Measurements from ENCODE around the gene RELT. TPM values are rescaled to one million over a fixed set of nuclear protein-coding genes. Genes with fewer than 3 reads are reported as not detected.
"Not testable (repeated sequence)": the region's sequence is repeated elsewhere in the genome, so short reads cannot be mapped to it uniquely, and the experiment has no call there.

RELT gene
- total RNA-seq, 2 experiments from 2014 or later, result 22.0 to 24.6 TPM

GRCh38 chr11:73423506-73423905 is 47.3 kb downstream of the RELT start:
- Mint-ChIP-seq H3K27ac (no peak overlapping the region), H3K4me1 (no peaks in the 10 kb centered on the region), H3K27me3 (no peaks in the 10 kb centered on the region), H3K4me3 (no peak overlapping the region), H3K9me3 (no peaks in the 10 kb centered on the region), H3K36me3 (ENCODE audit: low read depth) (peaks cover 5% of the 10 kb centered on the region)
- ChIA-PET CTCF (interaction anchor here (0.6 to 1.9 kb wide), 2 partner anchors 12 to 371 kb away, joined by 4 to 5 read pairs; no protein-coding TSS in a partner anchor), POLR2A (interaction anchor here (0.6 kb wide), 2 partner anchors 38 to 236 kb away, joined by 3 to 4 read pairs; no protein-coding TSS in a partner anchor)
- no peak for DNase-seq

DNA sequence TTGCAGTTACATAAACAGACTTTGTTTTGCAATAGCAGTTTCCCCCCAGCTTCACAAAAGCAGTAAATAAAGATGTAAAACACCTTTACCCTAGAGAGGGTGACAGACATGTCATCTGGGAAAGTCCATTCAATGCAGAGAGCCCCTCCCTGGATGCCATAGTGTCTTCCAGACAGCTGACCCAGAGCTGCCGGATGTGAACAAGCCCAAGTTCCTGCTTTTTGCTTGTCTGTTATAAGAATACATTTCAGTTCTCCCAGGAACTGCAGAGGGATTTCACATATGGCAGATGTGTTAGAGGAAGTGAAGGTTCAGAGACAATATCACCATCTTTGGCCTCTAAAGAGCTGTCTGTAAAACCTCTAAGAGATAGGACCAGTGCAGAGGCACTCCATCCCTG is 48.9 kb downstream of the RELT start:
- Mint-ChIP-seq H3K27me3 (no peaks in the 10 kb centered on the region), H3K27ac (no peak overlapping the region), H3K4me1 (no peaks in the 10 kb centered on the region), H3K36me3 (ENCODE audit: low read depth) (peaks cover 2% of the 10 kb centered on the region), H3K9me3 (no peaks in the 10 kb centered on the region), H3K4me3 (no peak overlapping the region)
- POLR2A ChIA-PET, result no interaction called here
- no peak for DNase-seq
- CTCF ChIA-PET, result interaction anchor here (0.7 kb wide), 1 partner anchor 74 kb away, joined by 3 read pairs; no protein-coding TSS in a partner anchor

DNA sequence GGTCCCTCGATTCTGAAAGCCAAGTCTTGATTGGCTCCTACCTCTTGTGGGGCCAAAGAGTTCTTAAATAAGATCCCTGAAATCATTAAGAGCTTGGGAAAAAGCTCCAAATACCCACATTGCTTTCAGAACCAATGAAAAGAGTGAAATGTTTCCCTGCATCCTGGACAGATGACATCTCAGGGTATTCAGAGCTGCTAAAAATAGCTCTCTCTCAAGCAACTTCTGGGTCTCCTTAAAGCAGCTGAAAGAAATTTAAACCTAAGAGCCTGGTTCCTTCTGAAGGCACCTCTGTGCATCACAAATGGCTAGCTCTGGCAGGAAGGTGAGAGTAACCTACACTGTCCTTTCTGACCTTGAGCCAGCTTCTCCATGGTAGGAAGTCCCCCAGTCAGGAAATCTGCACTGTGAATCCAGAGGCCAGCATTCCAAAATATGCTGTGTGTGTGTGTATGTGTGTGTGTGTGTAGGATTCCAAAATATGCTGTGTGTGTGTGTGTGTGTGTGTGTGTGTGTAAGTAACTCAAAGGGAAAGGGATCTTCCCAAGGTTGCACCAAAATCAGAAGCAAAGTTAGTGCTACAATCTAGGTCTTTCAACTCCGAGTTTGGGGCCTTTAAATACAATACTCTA is 50.1 kb downstream of the RELT start:
- no peak for DNase-seq
- Mint-ChIP-seq H3K9me3 (no peaks in the 10 kb centered on the region), H3K4me1 (no peaks in the 10 kb centered on the region), H3K4me3 (no peak overlapping the region), H3K27me3 (no peaks in the 10 kb centered on the region), H3K27ac (no peak overlapping the region), H3K36me3 (ENCODE audit: low read depth) (peaks cover 2% of the 10 kb centered on the region)
- POLR2A ChIA-PET, result no interaction called here
- CTCF ChIA-PET, result interaction anchor here (0.6 to 1.4 kb wide), 2 partner anchors 9 to 288 kb away, joined by 3 to 4 read pairs; no protein-coding TSS in a partner anchor

- Mint-ChIP-seq H3K36me3 (ENCODE audit: low read depth) (peaks cover 2% of the 10 kb centered on the region), H3K27ac (no peak overlapping the region), H3K4me3 (no peak overlapping the region), H3K9me3 (no peaks in the 10 kb centered on the region), H3K4me1 (no peaks in the 10 kb centered on the region), H3K27me3 (no peaks in the 10 kb centered on the region)
- CTCF ChIA-PET, result interaction anchor here (1.2 kb wide), 1 partner anchor 37 kb away, joined by 3 read pairs; no protein-coding TSS in a partner anchor
- no peak for DNase-seq
- POLR2A ChIA-PET, result no interaction called here
These were observed 52.0 kb downstream of the RELT start for GRCh38 chr11:73428227-73428626.

DNA sequence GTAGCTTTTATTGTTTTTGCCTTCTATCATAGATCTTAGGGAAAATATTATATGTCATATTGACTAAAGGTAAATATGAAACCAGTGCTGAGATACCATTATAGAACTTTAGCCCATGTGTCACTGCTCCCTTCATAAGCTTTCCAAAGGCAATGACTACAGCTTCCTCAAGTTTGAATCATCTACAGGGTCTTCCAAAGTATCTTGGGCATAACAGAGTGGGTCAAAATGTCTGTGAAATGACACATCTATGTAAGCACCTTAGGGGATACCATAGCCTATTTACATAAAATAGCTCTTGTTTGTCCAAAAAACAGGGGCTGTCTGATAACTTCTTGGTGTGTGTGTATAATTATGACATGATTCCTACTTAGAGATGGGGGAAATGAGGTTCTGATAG is 52.5 kb downstream of the RELT start:
- ChIA-PET POLR2A (no interaction called here), CTCF (interaction anchor here (1.0 kb wide), 1 partner anchor 10 kb away, joined by 7 read pairs; no protein-coding TSS in a partner anchor)
- Mint-ChIP-seq H3K27ac (no peak overlapping the region), H3K4me3 (no peak overlapping the region), H3K9me3 (no peaks in the 10 kb centered on the region), H3K27me3 (no peaks in the 10 kb centered on the region), H3K4me1 (no peaks in the 10 kb centered on the region), H3K36me3 (ENCODE audit: low read depth) (peaks cover 2% of the 10 kb centered on the region)
- DNase-seq, result no peak

DNA sequence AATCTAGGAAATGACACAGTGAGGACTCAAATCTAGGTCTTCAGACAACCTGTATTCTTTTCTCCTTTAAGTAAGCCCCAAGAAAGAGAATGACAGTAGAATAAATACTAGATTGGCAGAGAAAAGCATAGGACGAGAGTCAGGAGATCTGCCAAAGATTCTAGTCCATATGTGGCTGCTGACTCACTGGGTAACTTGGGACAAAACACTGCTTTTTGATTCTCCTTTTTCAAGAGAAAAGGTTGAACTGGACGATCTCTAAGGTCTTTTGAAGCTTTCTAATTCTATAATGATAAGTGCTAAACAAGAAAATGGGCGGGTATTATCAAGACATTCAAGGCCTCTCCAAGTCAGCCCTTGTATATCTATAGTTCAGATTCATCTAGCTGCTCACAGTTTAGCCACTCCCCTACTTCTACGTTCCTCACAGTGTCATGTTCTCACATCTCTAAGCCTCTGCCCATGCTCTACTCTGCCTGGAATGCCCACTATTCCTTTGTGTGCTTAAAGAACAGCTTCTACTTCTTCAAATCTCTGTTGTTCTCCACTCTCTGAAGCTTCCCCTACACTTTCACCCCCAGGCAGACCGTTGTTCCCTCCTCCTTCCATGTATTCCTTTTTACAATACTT is 53.0 kb downstream of the RELT start:
- ChIA-PET POLR2A (no interaction called here), CTCF (interaction anchor here (0.9 to 1.0 kb wide), 2 partner anchors 10 to 88 kb away, joined by 3 to 7 read pairs; no protein-coding TSS in a partner anchor)
- Mint-ChIP-seq H3K27ac (no peak overlapping the region), H3K4me1 (no peaks in the 10 kb centered on the region), H3K27me3 (no peaks in the 10 kb centered on the region), H3K36me3 (ENCODE audit: low read depth) (peaks cover 2% of the 10 kb centered on the region), H3K9me3 (no peaks in the 10 kb centered on the region), H3K4me3 (no peak overlapping the region)
- DNase-seq, result no peak

DNA sequence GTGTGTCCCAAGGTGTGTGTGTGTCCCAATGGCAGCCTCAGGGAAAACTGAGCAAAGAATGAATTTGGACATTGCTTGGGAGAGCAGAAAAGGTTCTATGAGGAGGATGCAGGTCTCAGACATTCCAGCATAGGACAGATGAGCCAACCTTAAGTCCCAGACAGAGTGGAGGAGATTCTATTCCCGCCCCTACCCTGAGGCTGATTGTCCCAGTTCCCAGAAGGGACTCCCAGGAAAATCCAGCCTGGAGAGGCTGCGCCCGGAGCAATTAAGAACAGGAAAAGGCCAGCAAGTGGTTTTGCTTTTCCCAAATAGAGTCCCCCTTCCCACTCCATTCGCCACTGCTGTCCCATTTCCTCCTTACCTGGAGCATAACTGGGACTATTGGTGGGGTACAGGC is 54.1 kb downstream of the RELT start:
- no peaks in the 10 kb centered on the region for H3K27me3 Mint-ChIP-seq
- ChIA-PET CTCF (interaction anchor here (0.9 kb wide), 1 partner anchor 89 kb away, joined by 3 read pairs; no protein-coding TSS in a partner anchor), POLR2A (no interaction called here)
- peaks cover 2% of the 10 kb centered on the region for H3K36me3 Mint-ChIP-seq (ENCODE audit: low read depth)
- no peak for DNase-seq
- H3K4me1 Mint-ChIP-seq, result no peaks in the 10 kb centered on the region
- no peak overlapping the region for H3K27ac Mint-ChIP-seq
- H3K4me3 Mint-ChIP-seq, result no peak overlapping the region
- H3K9me3 Mint-ChIP-seq, result no peaks in the 10 kb centered on the region

GRCh38 chr11:73431396-73431795 is 55.2 kb downstream of the RELT start:
- ChIA-PET POLR2A (no interaction called here), CTCF (interaction anchor here (1.0 kb wide), 1 partner anchor 19 kb away, joined by 3 read pairs; no protein-coding TSS in a partner anchor)
- Mint-ChIP-seq H3K9me3 (no peaks in the 10 kb centered on the region), H3K27me3 (no peaks in the 10 kb centered on the region), H3K36me3 (ENCODE audit: low read depth) (peaks cover 2% of the 10 kb centered on the region), H3K4me1 (no peaks in the 10 kb centered on the region), H3K27ac (no peak overlapping the region), H3K4me3 (no peak overlapping the region)
- DNase-seq, result no peak

DNA sequence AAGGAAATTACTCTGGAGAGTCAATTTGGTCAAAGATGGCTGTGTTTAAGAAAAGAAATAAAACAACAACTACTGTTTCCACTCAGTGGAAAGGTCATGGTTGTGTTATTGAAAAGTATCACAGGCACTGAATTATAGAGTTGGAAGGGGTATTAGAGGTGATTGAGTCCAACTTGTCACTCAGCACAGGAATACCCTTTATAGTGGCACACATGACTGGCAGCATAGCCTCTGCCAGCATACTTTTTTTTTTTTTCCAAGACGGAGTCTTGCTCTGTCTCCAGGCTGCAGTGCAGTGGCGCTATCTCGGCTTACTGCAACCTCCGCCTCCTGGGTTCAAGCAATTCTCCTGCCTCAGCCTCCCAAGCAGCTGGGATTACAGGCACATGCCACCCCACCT is 60.7 kb downstream of the RELT start:
- H3K27me3 Mint-ChIP-seq; H3K36me3 Mint-ChIP-seq (ENCODE audit: low read depth); DNase-seq; H3K4me3 Mint-ChIP-seq; H3K9me3 Mint-ChIP-seq; CTCF ChIA-PET; POLR2A ChIA-PET; H3K27ac Mint-ChIP-seq; H3K4me1 Mint-ChIP-seq: not testable (repeated sequence)

DNA sequence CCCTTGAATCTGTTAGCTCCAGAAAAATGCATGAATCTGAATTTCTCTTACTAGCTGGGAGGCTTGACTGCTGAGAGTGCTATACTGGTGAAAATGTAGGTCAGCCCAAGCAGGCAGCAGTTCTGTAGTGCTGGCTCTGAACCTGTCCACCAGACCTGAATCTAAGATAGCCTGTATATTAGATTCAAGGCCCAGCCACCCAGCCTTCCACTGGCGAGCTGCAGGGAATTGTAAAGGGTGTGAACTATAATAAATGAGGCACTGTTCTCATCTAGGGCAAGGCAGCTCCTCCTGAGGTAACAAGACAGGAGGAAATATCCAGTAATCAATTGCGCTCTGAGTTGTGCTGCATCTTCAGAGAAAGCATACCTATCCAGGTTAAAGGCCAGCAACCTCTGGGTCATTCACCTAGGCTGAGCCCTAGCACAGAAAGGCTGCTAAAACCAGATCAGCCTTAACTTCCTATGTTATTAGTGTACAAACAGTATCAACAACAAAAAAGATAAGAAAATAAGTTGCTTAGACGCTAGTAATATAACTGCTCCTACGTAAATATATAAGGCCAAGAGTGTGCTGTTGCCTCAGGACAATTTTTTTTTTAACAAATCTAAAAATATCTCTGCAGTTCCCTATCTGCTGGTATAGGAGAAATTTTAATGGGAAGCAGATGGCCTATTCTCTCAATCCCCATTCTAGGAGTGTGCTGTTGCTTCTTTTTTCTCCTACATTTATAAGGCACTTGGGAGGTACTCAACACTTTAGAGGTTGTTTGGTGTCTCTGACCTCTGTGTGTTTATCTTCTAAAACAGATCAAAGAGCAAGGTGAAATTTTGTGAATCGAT is 63.0 kb downstream of the RELT start:
- H3K4me3 Mint-ChIP-seq, result no peak overlapping the region
- H3K27me3 Mint-ChIP-seq, result no peaks in the 10 kb centered on the region
- H3K4me1 Mint-ChIP-seq, result no peaks in the 10 kb centered on the region
- no peak overlapping the region for H3K27ac Mint-ChIP-seq
- H3K9me3 Mint-ChIP-seq, result no peaks in the 10 kb centered on the region
- H3K36me3 Mint-ChIP-seq (ENCODE audit: low read depth), result no peaks in the 10 kb centered on the region
- no peak for DNase-seq
- POLR2A ChIA-PET, result no interaction called here
- CTCF ChIA-PET, result interaction anchor here (0.7 to 1.0 kb wide), 3 partner anchors 10 to 1236 kb away, joined by 3 to 7 read pairs (median 6); no protein-coding TSS in a partner anchor

DNA sequence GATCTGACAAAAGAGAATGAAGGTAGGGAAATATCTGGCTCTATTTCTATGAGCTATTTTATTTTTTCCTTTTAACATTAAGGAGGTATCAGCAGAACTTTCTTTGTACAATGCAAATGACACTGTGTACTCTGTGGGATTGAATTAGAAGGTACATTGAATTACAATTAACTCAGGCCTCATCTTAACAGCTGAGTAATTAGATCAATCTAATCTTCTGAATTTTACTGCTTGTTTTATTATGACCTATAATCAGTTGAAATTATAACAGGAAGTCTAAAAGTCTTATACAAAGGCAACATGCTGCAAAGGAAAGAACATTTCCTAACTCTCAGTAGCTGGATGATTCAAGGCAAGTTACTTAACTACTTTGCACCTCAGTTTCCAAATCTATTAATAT is 69.8 kb downstream of the RELT start:
- Mint-ChIP-seq H3K4me3 (no peak overlapping the region), H3K27me3 (no peaks in the 10 kb centered on the region), H3K36me3 (ENCODE audit: low read depth) (no peaks in the 10 kb centered on the region), H3K4me1 (no peaks in the 10 kb centered on the region), H3K27ac (no peak overlapping the region), H3K9me3 (no peaks in the 10 kb centered on the region)
- ChIA-PET POLR2A (no interaction called here), CTCF (interaction anchor here (0.5 kb wide), 1 partner anchor 300 kb away, joined by 6 read pairs; no protein-coding TSS in a partner anchor)
- DNase-seq, result no peak

GRCh38 chr11:73446766-73447165 is 70.6 kb downstream of the RELT start:
- Mint-ChIP-seq H3K36me3 (ENCODE audit: low read depth) (no peaks in the 10 kb centered on the region), H3K4me1 (no peaks in the 10 kb centered on the region), H3K9me3 (no peaks in the 10 kb centered on the region), H3K4me3 (no peak overlapping the region), H3K27me3 (no peaks in the 10 kb centered on the region), H3K27ac (no peak overlapping the region)
- ChIA-PET CTCF (interaction anchor here (0.5 to 0.7 kb wide), 2 partner anchors 152 to 299 kb away, joined by 4 to 6 read pairs; no protein-coding TSS in a partner anchor), POLR2A (no interaction called here)
- no peak for DNase-seq
